HCT116 (cell line): ENCODE measurements around the gene FNDC3B. TPM values are rescaled to one million over a fixed set of nuclear protein-coding genes. Genes with fewer than 3 reads are reported as not detected.

Source experiments
- ATAC-seq: fragments of 200-7000 bp; cut with Tn5 transposase; 2 replicates; pipeline ENCODE4 v1.9.1; 2020; ENCODE audit warnings: mild to moderate bottlenecking, moderate library complexity
- BruUV-seq: library from RNA; stranded (reverse); fragments of 400-500 nt; replicated peaks from 2 replicates; lab custom pipeline; 2021; lab: Mats Ljungman, UMichigan
- CTCF ChIA-PET: fragments of 300-600 bp; sonication (Branson Sonifier 250); formaldehyde crosslinking; loops from one replicate; lab custom pipeline; 2021; ENCODE audit warnings: antibody characterized with exemption; lab: Charles Lee
- POLR2A ChIA-PET: fragments of 300-600, 350-600 bp; sonication (Branson Sonifier 250); formaldehyde crosslinking; loops from one replicate; lab custom pipeline; 2021; ENCODE audit warnings: antibody characterized with exemption; lab: Charles Lee
- RAD21 ChIA-PET, 2 experiments: fragments of 300-600 bp; sonication (Branson Sonifier 250); formaldehyde crosslinking; loops; one replicate each; lab custom pipeline; 2023; ENCODE audit warnings: low total read pairs in 2 of 2; ENCODE audit not compliant: uncharacterized antibody in 2 of 2, unreplicated experiment in 2 of 2, low non-redundant PET in 1 of 2; lab: Charles Lee
- DNase-seq: peaks from one replicate; pipeline ENCODE4 v3.0.0-alpha.2; 2010; ENCODE audit warnings: low read depth, low spot score
- H2AFZ ChIP-seq: fragments of 200-600 bp; shearing (Covaris generic), sonication (generic); 2 replicates; pipeline ENCODE4 v1.6.1; 2017; ENCODE audit warnings: low read depth, mixed run types, mixed read lengths, antibody characterized with exemption, low read length; ENCODE audit not compliant: poor library complexity, severe bottlenecking
- H3K27ac ChIP-seq: 2 replicates; pipeline ENCODE4 v1.5.1; 2012; ENCODE audit warnings: low read depth, low read length
- H3K27me3 ChIP-seq: fragments of 200-600 bp; sonication (generic); 2 replicates; pipeline ENCODE4 v1.6.1; 2016; ENCODE audit warnings: mixed run types, low read length, mixed read lengths; ENCODE audit not compliant: insufficient read depth
- H3K36me3 ChIP-seq, 2 experiments: fragments of 200-500 bp in 1 of 2; fragments of 200-600 bp in 1 of 2; sonication (Bioruptor generic) in 1 of 2; sonication (generic) in 1 of 2; 2 replicates each; pipeline versions ENCODE4 v1.5.1 to v1.6.1; 2014 to 2016; ENCODE audit warnings: low read length in 2 of 2, inconsistent platforms in 1 of 2, mixed read lengths in 1 of 2, mixed run types in 1 of 2; ENCODE audit not compliant: insufficient read depth in 2 of 2, control insufficient read depth in 1 of 2
- H3K4me1 ChIP-seq, 2 experiments: fragments of 200-600 bp in 1 of 2; sonication (generic) in 1 of 2; 2 replicates each; pipeline versions ENCODE4 v1.5.1 to v1.6.1; 2012 to 2017; ENCODE audit warnings: low read length in 2 of 2, inconsistent platforms in 1 of 2, mild to moderate bottlenecking in 1 of 2, mixed read lengths in 1 of 2, mixed run types in 1 of 2, moderate library complexity in 1 of 2; ENCODE audit not compliant: insufficient read depth in 2 of 2, control insufficient read depth in 1 of 2
- H3K4me2 ChIP-seq: fragments of 200-600 bp; sonication (generic); 2 replicates; pipeline ENCODE4 v1.6.1; 2017; ENCODE audit warnings: mixed run types, low read length, mixed read lengths
- H3K4me3 ChIP-seq, 2 experiments: fragments of 200-600 bp in 1 of 2; sonication (generic) in 1 of 2; replicated peaks in 1 of 2; 2 replicates each; pipeline ENCODE4 v1.5.1; 2011 to 2016; ENCODE audit warnings: low read length in 2 of 2, control low read depth in 1 of 2, low read depth in 1 of 2, mild to moderate bottlenecking in 1 of 2, mixed read lengths in 1 of 2, mixed run types in 1 of 2
- H3K79me2 ChIP-seq: fragments of 200-600 bp; sonication (generic); 2 replicates; pipeline ENCODE4 v1.6.1; 2017; ENCODE audit warnings: mild to moderate bottlenecking, mixed run types, low read length, moderate library complexity, mixed read lengths; ENCODE audit not compliant: insufficient read depth
- H3K9ac ChIP-seq: fragments of 200-600 bp; sonication (generic); 2 replicates; pipeline ENCODE4 v1.6.1; 2016; ENCODE audit warnings: low read length, mixed read lengths
- H3K9me2 ChIP-seq: fragments of 200-600 bp; sonication (generic), shearing (Covaris generic); 2 replicates; pipeline ENCODE4 v1.6.1; 2017; ENCODE audit warnings: mixed run types, mild to moderate bottlenecking, moderate library complexity; ENCODE audit not compliant: insufficient read depth
- H3K9me3 ChIP-seq, 2 experiments: fragments of 200-500 bp in 1 of 2; fragments of 200-600 bp in 1 of 2; sonication (Bioruptor generic) in 1 of 2; sonication (generic) in 1 of 2; 2 replicates each; pipeline ENCODE4 v1.6.1; 2014 to 2017; ENCODE audit warnings: low read length in 2 of 2, mixed read lengths in 2 of 2, inconsistent platforms in 1 of 2, low read depth in 1 of 2, mild to moderate bottlenecking in 1 of 2, mixed run types in 1 of 2, moderate library complexity in 1 of 2; ENCODE audit not compliant: control insufficient read depth in 1 of 2, insufficient read depth in 1 of 2
- H4K20me1 ChIP-seq: fragments of 200-600 bp; sonication (generic), shearing (Covaris generic); 2 replicates; pipeline ENCODE4 v1.6.1; 2017; ENCODE audit warnings: mixed run types, mild to moderate bottlenecking, moderate library complexity; ENCODE audit not compliant: insufficient read depth
- CTCF ChIP-seq, 3 experiments: fragments of 200-600 bp in 1 of 3; sonication (generic) in 1 of 3; IDR thresholded peaks in 2 of 3; conservative IDR thresholded peaks in 1 of 3; 2 replicates each; pipeline ENCODE4 v1.5.1; 2012 to 2017; ENCODE audit warnings: low read depth in 2 of 3, low read length in 2 of 3, antibody characterized with exemption in 1 of 3, borderline replicate concordance in 1 of 3, control low read depth in 1 of 3, mild to moderate bottlenecking in 1 of 3, mixed read lengths in 1 of 3, mixed run types in 1 of 3, moderate library complexity in 1 of 3; ENCODE audit not compliant: insufficient read depth in 1 of 3
- EGR1 ChIP-seq: IDR thresholded peaks from 2 replicates; pipeline ENCODE4 v1.6.1; 2012; ENCODE audit warnings: low read depth
- EZH2phosphoT487 ChIP-seq: fragments of 200-600 bp; IDR thresholded peaks from 2 replicates; pipeline ENCODE4 v1.6.1; 2018; ENCODE audit warnings: antibody characterized with exemption, borderline replicate concordance
- RAD21 ChIP-seq: IDR thresholded peaks from 2 replicates; pipeline ENCODE4 v1.6.1; 2012; ENCODE audit warnings: low read depth, mild to moderate bottlenecking
- YY1 ChIP-seq: IDR thresholded peaks from 2 replicates; pipeline ENCODE4 v1.6.1; 2011; ENCODE audit warnings: low read length, low read depth, moderate library complexity, mild to moderate bottlenecking; ENCODE audit not compliant: insufficient replicate concordance; ENCODE audit errors: extremely low read depth
- intact Hi-C: fragments of 100-400 bp; cut with micrococcal nuclease; formaldehyde crosslinking; loops from 2 replicates; pipeline ENCODE4 v1.10.0; 2022
- total RNA-seq: library from RNA; stranded (reverse); gene quantifications from one replicate; pipeline ENCODE4 v1.2.1, GENCODE V29; 2021; ENCODE audit not compliant: unreplicated experiment
- TF ChIP-seq, protein P1 (sequence below): IDR thresholded peaks from 2 replicates; pipeline ENCODE4 v1.6.1; 2012; ENCODE audit warnings: low read depth
- TF ChIP-seq, protein P2 (sequence below): IDR thresholded peaks from 2 replicates; pipeline ENCODE4 v1.6.1; 2012

FNDC3B gene
- total RNA-seq, 1 experiment from 2014 or later = 45.7 TPM

- CTCF ChIA-PET = no interaction called here
- H3K4me1 ChIP-seq = no peaks in the 10 kb centered on the region
- POLR2A ChIA-PET = no interaction called here
- no peaks in the 10 kb centered on the region for H3K9me2 ChIP-seq
- H3K9ac ChIP-seq = no peak overlapping the region
- H3K36me3 ChIP-seq = no peaks in the 10 kb centered on the region
- H2AFZ ChIP-seq = no peak overlapping the region
- RAD21 ChIA-PET = no interaction called here
- H3K79me2 ChIP-seq = no peaks in the 10 kb centered on the region
- TF ChIP-seq RAD21 = no peak
- no peak for TF ChIP-seq YY1
- TF ChIP-seq CTCF (IDR thresholded peaks at IDR 0.05 in 2 of 3, conservative IDR thresholded peaks at IDR 0.05 in 1 of 3; ENCODE audit: borderline replicate concordance in 1 of 3, insufficient read depth in 1 of 3, low read depth in 2 of 3, low read length in 2 of 3) = no peak
- TF ChIP-seq, protein P1, sequence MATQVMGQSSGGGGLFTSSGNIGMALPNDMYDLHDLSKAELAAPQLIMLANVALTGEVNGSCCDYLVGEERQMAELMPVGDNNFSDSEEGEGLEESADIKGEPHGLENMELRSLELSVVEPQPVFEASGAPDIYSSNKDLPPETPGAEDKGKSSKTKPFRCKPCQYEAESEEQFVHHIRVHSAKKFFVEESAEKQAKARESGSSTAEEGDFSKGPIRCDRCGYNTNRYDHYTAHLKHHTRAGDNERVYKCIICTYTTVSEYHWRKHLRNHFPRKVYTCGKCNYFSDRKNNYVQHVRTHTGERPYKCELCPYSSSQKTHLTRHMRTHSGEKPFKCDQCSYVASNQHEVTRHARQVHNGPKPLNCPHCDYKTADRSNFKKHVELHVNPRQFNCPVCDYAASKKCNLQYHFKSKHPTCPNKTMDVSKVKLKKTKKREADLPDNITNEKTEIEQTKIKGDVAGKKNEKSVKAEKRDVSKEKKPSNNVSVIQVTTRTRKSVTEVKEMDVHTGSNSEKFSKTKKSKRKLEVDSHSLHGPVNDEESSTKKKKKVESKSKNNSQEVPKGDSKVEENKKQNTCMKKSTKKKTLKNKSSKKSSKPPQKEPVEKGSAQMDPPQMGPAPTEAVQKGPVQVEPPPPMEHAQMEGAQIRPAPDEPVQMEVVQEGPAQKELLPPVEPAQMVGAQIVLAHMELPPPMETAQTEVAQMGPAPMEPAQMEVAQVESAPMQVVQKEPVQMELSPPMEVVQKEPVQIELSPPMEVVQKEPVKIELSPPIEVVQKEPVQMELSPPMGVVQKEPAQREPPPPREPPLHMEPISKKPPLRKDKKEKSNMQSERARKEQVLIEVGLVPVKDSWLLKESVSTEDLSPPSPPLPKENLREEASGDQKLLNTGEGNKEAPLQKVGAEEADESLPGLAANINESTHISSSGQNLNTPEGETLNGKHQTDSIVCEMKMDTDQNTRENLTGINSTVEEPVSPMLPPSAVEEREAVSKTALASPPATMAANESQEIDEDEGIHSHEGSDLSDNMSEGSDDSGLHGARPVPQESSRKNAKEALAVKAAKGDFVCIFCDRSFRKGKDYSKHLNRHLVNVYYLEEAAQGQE = no peak
- TF ChIP-seq, protein P2, sequence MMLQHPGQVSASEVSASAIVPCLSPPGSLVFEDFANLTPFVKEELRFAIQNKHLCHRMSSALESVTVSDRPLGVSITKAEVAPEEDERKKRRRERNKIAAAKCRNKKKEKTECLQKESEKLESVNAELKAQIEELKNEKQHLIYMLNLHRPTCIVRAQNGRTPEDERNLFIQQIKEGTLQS = no peak
- no peak for TF ChIP-seq EZH2phosphoT487
- no peak for TF ChIP-seq EGR1
- H3K4me3 ChIP-seq = no peak overlapping the region
- DNase-seq (no peak), ATAC-seq (no peak)
- intact Hi-C loops = no loop called here
- H3K27ac ChIP-seq = no peak overlapping the region
- H3K4me2 ChIP-seq = no peak overlapping the region
- no peaks in the 10 kb centered on the region for H3K9me3 ChIP-seq
- no peaks in the 10 kb centered on the region for H4K20me1 ChIP-seq
- H3K27me3 ChIP-seq = no peaks in the 10 kb centered on the region
- no TSS peak for BruUV-seq
Measured at GRCh38 chr3:172274906-172275305, 235.5 kb downstream of the FNDC3B start.
